Heart left ventricle (tissue), 13 donors: ENCODE results near the gene MVB12A.

ENCODE experiments used
- CTCF ChIP-seq, 12 donors: fragments of 200-600 bp; sonication (generic) in 4 of 12; IDR thresholded peaks; one replicate each; pipeline versions ENCODE4 v1.5.0 to v1.8.0; 2018 to 2022; ENCODE audit warnings: antibody characterized with exemption in 12 of 12, mild to moderate bottlenecking in 5 of 12
- POLR2A ChIP-seq, 2 donors: fragments of 450-650 bp; IDR thresholded peaks; one replicate each; pipeline ENCODE4 v1.6.1; 2017; ENCODE audit warnings: antibody characterized with exemption in 2 of 2, mild to moderate bottlenecking in 2 of 2, moderate library complexity in 2 of 2
- donor health status: ischemic (EF 13 %, LVEDD 7.1; RV severe dilation, severe dysfunction).
- donor health status: DM: no; HTN: yes; CAD: no.
- donor health status: DM: no; HTN: no; CAD: no.
- donor health status: ischemic (EF 25% LVEDD 6.9; RV normal size, moderate dysfunction).
- donor health status: ischemic (EF 25% LVEDD 5.7; RV mildly dilated, moderate dysfunction).
- donor health status: ischemic (EF 35%, LVEDD 5.7; RV mildly dilated, moderate dysfunction).
- donor health status: nonischemic (EF 11% LVEDD 7.7; RV severe dilation, severe dysfunction).
- donor health status: DM: yes; HTN: yes; CAD: no.
- donor health status: PGD.
- donor health status: ischemic (EF 29% LVEDD 5.4; RV normal size, mild dysfunction).
- donor health status: nonischemic (EF 23%, LVEDD 6.1; RV moderate dilation, normal function).

- TF ChIP-seq CTCF (IDR thresholded peaks at IDR 0.05): no peak
- TF ChIP-seq POLR2A (IDR thresholded peaks at IDR 0.05): no peak
Measured at GRCh38 chr19:17406046-17406886, 13.6 kb upstream of the MVB12A start.
